Body of pancreas (tissue), 4 donors: ENCODE measurements around the gene MARCHF11.

ENCODE experiments used
- POLR2A ChIP-seq, 3 donors: fragments of 450-650 bp; IDR thresholded peaks; one replicate each; pipeline ENCODE4 v1.6.1; 2016; ENCODE audit warnings: antibody characterized with exemption in 3 of 3, mild to moderate bottlenecking in 2 of 3
- TF ChIP-seq, protein P1 (sequence below), 7 experiments: fragments of 450-650 bp in 4 of 7; fragments of 200-600 bp in 3 of 7; sonication (generic) in 3 of 7; IDR thresholded peaks; one replicate each; pipeline ENCODE4 v1.5.1; 2016 to 2019; ENCODE audit warnings: antibody characterized with exemption in 7 of 7

DNA sequence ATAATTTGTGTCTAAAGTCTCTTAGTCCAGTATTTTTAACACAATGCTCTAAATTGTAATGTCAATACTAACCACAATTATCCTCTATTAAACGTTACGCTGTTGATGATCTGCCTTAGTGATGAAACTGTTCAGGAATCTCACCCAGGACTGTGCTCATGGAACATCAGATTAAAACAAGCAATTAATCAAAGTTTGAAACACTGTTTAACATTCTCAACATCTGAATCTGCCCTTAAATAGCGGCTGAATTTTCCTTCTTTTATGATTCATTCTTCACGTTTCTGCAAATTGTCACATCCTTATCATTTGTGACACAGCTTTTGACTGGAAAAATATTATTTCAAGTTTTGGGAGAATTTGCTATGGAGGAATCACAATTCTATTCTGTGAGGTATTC lies 113.8 kb downstream of the MARCHF11 start:
- TF ChIP-seq, protein P1, sequence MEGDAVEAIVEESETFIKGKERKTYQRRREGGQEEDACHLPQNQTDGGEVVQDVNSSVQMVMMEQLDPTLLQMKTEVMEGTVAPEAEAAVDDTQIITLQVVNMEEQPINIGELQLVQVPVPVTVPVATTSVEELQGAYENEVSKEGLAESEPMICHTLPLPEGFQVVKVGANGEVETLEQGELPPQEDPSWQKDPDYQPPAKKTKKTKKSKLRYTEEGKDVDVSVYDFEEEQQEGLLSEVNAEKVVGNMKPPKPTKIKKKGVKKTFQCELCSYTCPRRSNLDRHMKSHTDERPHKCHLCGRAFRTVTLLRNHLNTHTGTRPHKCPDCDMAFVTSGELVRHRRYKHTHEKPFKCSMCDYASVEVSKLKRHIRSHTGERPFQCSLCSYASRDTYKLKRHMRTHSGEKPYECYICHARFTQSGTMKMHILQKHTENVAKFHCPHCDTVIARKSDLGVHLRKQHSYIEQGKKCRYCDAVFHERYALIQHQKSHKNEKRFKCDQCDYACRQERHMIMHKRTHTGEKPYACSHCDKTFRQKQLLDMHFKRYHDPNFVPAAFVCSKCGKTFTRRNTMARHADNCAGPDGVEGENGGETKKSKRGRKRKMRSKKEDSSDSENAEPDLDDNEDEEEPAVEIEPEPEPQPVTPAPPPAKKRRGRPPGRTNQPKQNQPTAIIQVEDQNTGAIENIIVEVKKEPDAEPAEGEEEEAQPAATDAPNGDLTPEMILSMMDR (IDR thresholded peaks at IDR 0.05): no peak
- no peak for TF ChIP-seq POLR2A (IDR thresholded peaks at IDR 0.05)
